PFSK-1 (cell line): Measurements from ENCODE around the gene ATRNL1.

ENCODE experiments used
- POLR2AphosphoS5 ChIP-seq: IDR thresholded peaks from 2 replicates; pipeline ENCODE4 v1.6.1; 2012; ENCODE audit warnings: low read depth, mild to moderate bottlenecking, control low read depth, low read length, moderate library complexity
- SIN3A ChIP-seq: IDR thresholded peaks from 2 replicates; pipeline ENCODE4 v1.6.1; 2012; ENCODE audit warnings: mild to moderate bottlenecking, low read length, moderate library complexity, borderline replicate concordance; ENCODE audit not compliant: insufficient read depth
- TAF1 ChIP-seq: IDR thresholded peaks from 2 replicates; pipeline ENCODE4 v1.6.1; 2012; ENCODE audit warnings: low read length, control low read depth, borderline replicate concordance; ENCODE audit not compliant: insufficient read depth

GRCh38 chr10:115674496-115674895, 581.3 kb downstream of the ATRNL1 start:
- no peak for TF ChIP-seq SIN3A
- no peak for TF ChIP-seq POLR2AphosphoS5
- no peak for TF ChIP-seq TAF1
